GM12878 (cell line): ENCODE results near the gene RASAL2. TPM values are rescaled to one million over a fixed set of nuclear protein-coding genes. Genes with fewer than 3 reads are reported as not detected.

Experiments used
- ATAC-seq: fragments of 200-7000 bp; cut with Tn5 transposase; 3 replicates; pipeline ENCODE4 v1.9.1; 2020; ENCODE audit warnings: mild to moderate bottlenecking, moderate library complexity
- BruUV-seq: library from RNA; stranded (reverse); fragments of 400-500 nt; replicated peaks from 2 replicates; lab custom pipeline; 2021; lab: Mats Ljungman, UMichigan
- CTCF ChIA-PET: fragments of 300-600 bp; sonication (Branson Sonifier 250); formaldehyde crosslinking; extraction: SDS; loops from one replicate; lab custom pipeline; 2021; ENCODE audit warnings: inconsistent platforms; lab: Yijun Ruan, JAX
- POLR2A ChIA-PET: fragments of 350-600 bp; formaldehyde crosslinking; extraction: SDS; loops from one replicate; lab custom pipeline; 2021; ENCODE audit warnings: inconsistent platforms; lab: Charles Lee
- RAD21 ChIA-PET: fragments of 300-600 bp; sonication (Branson Sonifier 250); formaldehyde crosslinking; loops from one replicate; lab custom pipeline; 2023; ENCODE audit warnings: antibody characterized with exemption; ENCODE audit not compliant: unreplicated experiment; lab: Charles Lee
- SMC1A ChIA-PET: fragments of 300-600 bp; sonication (Branson Sonifier 250); formaldehyde crosslinking; loops from one replicate; lab custom pipeline; 2023; ENCODE audit not compliant: unreplicated experiment, uncharacterized antibody; lab: Charles Lee
- DNase-seq: peaks from one replicate; pipeline ENCODE4 v3.0.0-alpha.2; 2011; ENCODE audit warnings: low read depth, low spot score
- FAIRE-seq: peaks from 3 replicates; lab custom pipeline; 2011; peaks lifted over from hg19 to GRCh38; lab: Jason Lieb, UNC
- H2AFZ ChIP-seq: 2 replicates; pipeline ENCODE4 v1.6.0; 2011; ENCODE audit warnings: low read depth, low read length, control low read depth; ENCODE audit not compliant: control insufficient read depth
- H3K27ac ChIP-seq: 2 replicates; pipeline ENCODE4 v1.5.1; 2011; ENCODE audit warnings: control low read depth; ENCODE audit not compliant: control insufficient read depth, insufficient read depth
- H3K27me3 ChIP-seq, 2 experiments: replicated peaks in 1 of 2; 2 replicates each; pipeline versions ENCODE4 v1.6.0 to v1.6.1; 2011; ENCODE audit warnings: low read length in 1 of 2; ENCODE audit not compliant: control insufficient read depth in 2 of 2, insufficient read depth in 2 of 2
- H3K36me3 ChIP-seq, 2 experiments: 2 replicates each; pipeline ENCODE4 v1.5.1; 2011; ENCODE audit warnings: low read length in 1 of 2; ENCODE audit not compliant: control insufficient read depth in 2 of 2, insufficient read depth in 2 of 2
- H3K4me1 ChIP-seq: 2 replicates; pipeline ENCODE4 v1.6.1; 2011; ENCODE audit warnings: mild to moderate bottlenecking, low read length, moderate library complexity, mixed read lengths; ENCODE audit not compliant: control insufficient read depth, insufficient read depth
- H3K4me2 ChIP-seq: 2 replicates; pipeline ENCODE4 v1.6.0; 2011; ENCODE audit warnings: control low read depth; ENCODE audit not compliant: control insufficient read depth, insufficient read depth
- H3K4me3 ChIP-seq: fragments of 200-600 bp; sonication (generic); 2 replicates; pipeline ENCODE4 v1.5.1; 2016
- H3K79me2 ChIP-seq: 2 replicates; pipeline ENCODE4 v1.6.0; 2011; ENCODE audit warnings: low read length; ENCODE audit not compliant: control insufficient read depth, insufficient read depth
- H3K9ac ChIP-seq: 2 replicates; pipeline ENCODE4 v1.8.0; 2011; ENCODE audit warnings: low read length, control low read depth, mixed read lengths; ENCODE audit not compliant: control insufficient read depth, insufficient read depth
- H3K9me3 ChIP-seq: replicated peaks from 3 replicates; pipeline ENCODE4 v1.5.1; 2011; ENCODE audit warnings: mild to moderate bottlenecking, low read length; ENCODE audit not compliant: control insufficient read depth, insufficient read depth
- H4K20me1 ChIP-seq: 2 replicates; pipeline ENCODE4 v1.6.0; 2011; ENCODE audit not compliant: control insufficient read depth, insufficient read depth
- POLR2AphosphoS5 ChIP-seq: IDR thresholded peaks from 2 replicates; pipeline ENCODE4 v1.6.1; 2011; ENCODE audit warnings: mild to moderate bottlenecking, low read length, inconsistent platforms
- SIX5 ChIP-seq: IDR thresholded peaks from 2 replicates; pipeline ENCODE4 v1.6.1; 2011; ENCODE audit warnings: mild to moderate bottlenecking, low read depth, low read length, moderate library complexity; ENCODE audit not compliant: severe bottlenecking
- SREBF1 ChIP-seq: IDR thresholded peaks from 2 replicates; pipeline ENCODE4 v1.6.1; 2012; ENCODE audit warnings: mild to moderate bottlenecking, low read length
- WGBS: methylation state at CpG from one replicate; pipeline ENCODE4 v1.1.6; 2016; ENCODE audit warnings: low lambda C conversion rate; ENCODE audit not compliant: insufficient replicate concordance, insufficient coverage; ENCODE audit errors: missing lambda C conversion rate; 5-methylcytosine and 5-hydroxymethylcytosine counted together
- in situ Hi-C: fragments of 300-500 bp; cut with MboI; formaldehyde crosslinking; loops from 9 replicates; pipeline ENCODE4 v1.14.3; 2018; ENCODE audit warnings: mixed read lengths
- intact Hi-C: fragments of 100-400 bp; cut with micrococcal nuclease; formaldehyde crosslinking; loops from one replicate; pipeline ENCODE4 v1.14.2; 2022; ENCODE audit not compliant: unreplicated experiment
- polyA plus RNA-seq, 11 experiments: library from polyadenylated mRNA; depleted of rRNA in 4 of 11; unstranded in 6 of 11; stranded (reverse) in 5 of 11; fragments of >200 nt; fragmentation: Nextera tagmentation in 4 of 11; fragmentation: Illumina TruSeq in 1 of 11; extraction: Ambion mirVana in 4 of 11; extraction: Trizol in 1 of 11; gene quantifications; 1 replicate in 1 of 11; 2 replicates in 10 of 11; pipeline versions ENCODE4 v1.2.1 to v1.2.3, GENCODE V29; 2011 to 2016; ENCODE audit warnings: inconsistent platforms in 2 of 11, missing spikeins in 2 of 11, low read depth in 1 of 11
- total RNA-seq, 4 experiments: library from RNA; depleted of rRNA in 3 of 4; stranded (reverse); fragments of >200 nt in 3 of 4; fragmentation: Illumina TruSeq in 1 of 4; extraction: Trizol in 1 of 4; gene quantifications; 2 replicates each; pipeline versions ENCODE4 v1.2.1 to v1.2.3, GENCODE V29; 2013 to 2021

The RASAL2 gene
- total and polyA plus RNA-seq, 10 of the 15 experiments (the other 5 are each of a cell fraction or from before 2014, with no cell fraction given), result 0.02 to 6.9 (median 0.17) TPM; not detected in 1

DNA sequence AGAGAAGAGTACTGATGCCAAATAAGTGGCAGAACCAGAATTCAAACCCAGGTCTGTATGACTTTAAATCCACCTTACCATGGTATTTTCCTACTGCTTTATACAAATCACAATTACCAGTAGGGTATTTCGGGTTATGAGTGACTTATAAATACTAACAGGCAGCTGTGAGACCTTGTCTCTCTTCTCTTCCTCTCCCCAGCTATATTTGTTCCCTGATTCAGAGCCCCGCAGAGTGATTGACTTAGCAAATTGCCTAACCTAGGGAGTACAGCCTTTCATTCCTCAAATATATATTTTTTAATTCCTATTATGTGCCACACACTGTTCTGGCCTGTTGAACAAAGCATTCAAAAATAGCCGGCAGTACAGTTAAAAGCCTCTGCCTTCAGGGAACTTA lies 234.8 kb downstream of the RASAL2 start:
- no peaks in the 10 kb centered on the region for H4K20me1 ChIP-seq
- H3K9me3 ChIP-seq, result no peaks in the 10 kb centered on the region
- ChIA-PET CTCF (no interaction called here), POLR2A (no interaction called here), SMC1A (no interaction called here), RAD21 (no interaction called here)
- no peak overlapping the region for H2AFZ ChIP-seq
- no peaks in the 10 kb centered on the region for H3K4me1 ChIP-seq
- no peaks in the 10 kb centered on the region for H3K36me3 ChIP-seq
- TF ChIP-seq SREBF1, result no peak
- no peak for ATAC-seq
- intact Hi-C loops, result no loop called here
- H3K4me3 ChIP-seq, result no peak overlapping the region
- in situ Hi-C loops, result no loop called here
- WGBS, result 21% methylated on average over 3 of the region's 3 CpGs
- no peaks in the 10 kb centered on the region for H3K79me2 ChIP-seq
- no peak for DNase-seq
- no peak overlapping the region for H3K4me2 ChIP-seq
- no TSS peak for BruUV-seq
- no peak for FAIRE-seq
- H3K27me3 ChIP-seq, result no peaks in the 10 kb centered on the region
- H3K27ac ChIP-seq, result no peak overlapping the region
- H3K9ac ChIP-seq, result no peak overlapping the region

DNA sequence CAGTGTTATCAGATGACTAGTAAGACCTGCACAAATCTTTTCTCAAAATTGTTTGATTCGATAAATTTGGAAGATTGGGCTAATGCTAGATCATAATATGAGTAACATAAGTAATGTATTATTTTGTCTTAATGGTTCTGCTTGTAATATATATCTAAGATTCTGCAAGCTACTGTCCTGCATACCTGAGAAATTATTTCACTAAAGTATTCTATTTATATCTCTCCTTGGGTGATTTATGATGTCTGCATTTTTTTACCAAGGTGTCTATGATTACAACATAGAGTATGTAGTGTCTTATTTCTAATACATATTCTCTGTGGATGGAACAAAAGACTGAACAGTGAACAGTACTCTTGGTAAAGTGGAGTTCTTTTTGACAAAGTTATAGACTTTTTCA lies 236.2 kb downstream of the RASAL2 start:
- Histone ChIP-seq H4K20me1 (no peaks in the 10 kb centered on the region), H3K9me3 (no peaks in the 10 kb centered on the region), H3K4me1 (no peaks in the 10 kb centered on the region), H3K4me3 (no peak overlapping the region), H3K36me3 (no peaks in the 10 kb centered on the region), H2AFZ (no peak overlapping the region), H3K27ac (no peak overlapping the region), H3K79me2 (no peaks in the 10 kb centered on the region), H3K4me2 (no peak overlapping the region), H3K27me3 (no peaks in the 10 kb centered on the region), H3K9ac (no peak overlapping the region)
- no peak for ATAC-seq
- DNase-seq, result no peak
- SMC1A ChIA-PET, result no interaction called here
- RAD21 ChIA-PET, result no interaction called here
- CTCF ChIA-PET, result interaction anchor here (1.2 kb wide), 2 partner anchors 19 to 59 kb away, joined by 3 read pairs; no protein-coding TSS in a partner anchor
- no TSS peak for BruUV-seq
- 5% methylated on average over 1 of the region's 1 CpG for WGBS
- in situ Hi-C loops, result no loop called here
- FAIRE-seq, result no peak
- POLR2A ChIA-PET, result no interaction called here
- intact Hi-C loops, result no loop called here
- TF ChIP-seq SIX5 (no peak), POLR2AphosphoS5 (no peak)
